CD4-positive, alpha-beta memory T cell (primary cell): ENCODE measurements around the gene MYO5A. TPM values are rescaled to one million over a fixed set of nuclear protein-coding genes. Genes with fewer than 3 reads are reported as not detected.
A peak's percentile ranks its signal among the peaks of the same experiment; 100 is the strongest.
"Not testable (repeated sequence)": the region's sequence is repeated elsewhere in the genome, so short reads cannot be mapped to it uniquely, and the experiment has no call there.

ENCODE experiments used
- CTCF ChIA-PET: fragments of 350-600 bp; sonication (Branson Sonifier 250); formaldehyde crosslinking; loops from one replicate; lab custom pipeline; 2021; ENCODE audit warnings: inconsistent platforms; ENCODE audit not compliant: partially characterized antibody; lab: Charles Lee
- POLR2A ChIA-PET: fragments of 350-600 bp; sonication (Branson Sonifier 250); formaldehyde crosslinking; loops from one replicate; lab custom pipeline; 2021; ENCODE audit not compliant: partially characterized antibody; lab: Charles Lee
- DNase-seq, 5 donors: peaks; one replicate each; pipeline versions ENCODE4 v3.0.0 to v3.0.0-alpha.2; 2020 to 2022; ENCODE audit warnings: mixed read lengths in 1 of 5
- H3K27ac ChIP-seq: one replicate; pipeline ENCODE4 v1.7.0; 2013; ENCODE audit warnings: low read depth, low read length
- H3K27me3 ChIP-seq: 2 replicates; pipeline ENCODE4 v1.7.0; 2013; ENCODE audit warnings: mild to moderate bottlenecking, low read length, moderate library complexity; ENCODE audit not compliant: insufficient read depth
- H3K36me3 ChIP-seq: 2 replicates; pipeline ENCODE4 v1.7.0; 2013; ENCODE audit warnings: mild to moderate bottlenecking, low read length, moderate library complexity; ENCODE audit not compliant: insufficient read depth
- H3K4me1 ChIP-seq: 2 replicates; pipeline ENCODE4 v1.7.0; 2013; ENCODE audit warnings: mild to moderate bottlenecking, low read length, moderate library complexity; ENCODE audit not compliant: insufficient read depth
- H3K4me3 ChIP-seq, 2 donors: one replicate each; pipeline ENCODE4 v1.7.0; 2013; ENCODE audit warnings: low read length in 2 of 2, mild to moderate bottlenecking in 1 of 2
- H3K9me3 ChIP-seq, 2 donors: one replicate each; pipeline ENCODE4 v1.7.0; 2013; ENCODE audit warnings: low read length in 2 of 2, control low read depth in 1 of 2; ENCODE audit not compliant: control insufficient read depth in 1 of 2
- H3K27ac Mint-ChIP-seq, 7 donors: one replicate each; pipeline ENCODE4 v1.8.0; 2020 to 2021; ENCODE audit warnings: mixed read lengths in 7 of 7, mild to moderate bottlenecking in 6 of 7, inconsistent platforms in 3 of 7, moderate library complexity in 3 of 7
- H3K27me3 Mint-ChIP-seq, 2 donors: one replicate each; pipeline ENCODE4 v1.8.0; 2020 to 2021; ENCODE audit warnings: mixed read lengths in 2 of 2
- H3K36me3 Mint-ChIP-seq, 2 donors: one replicate each; pipeline ENCODE4 v1.8.0; 2020 to 2021; ENCODE audit warnings: mixed read lengths in 2 of 2, inconsistent platforms in 1 of 2, mild to moderate bottlenecking in 1 of 2
- H3K4me1 Mint-ChIP-seq, 4 donors: one replicate each; pipeline ENCODE4 v1.8.0; 2020 to 2021; ENCODE audit warnings: mixed read lengths in 4 of 4, mild to moderate bottlenecking in 1 of 4
- H3K4me3 Mint-ChIP-seq, 8 donors: one replicate each; pipeline ENCODE4 v1.8.0; 2020 to 2021; ENCODE audit warnings: mixed read lengths in 8 of 8, mild to moderate bottlenecking in 7 of 8, moderate library complexity in 6 of 8, inconsistent platforms in 3 of 8
- H3K9me3 Mint-ChIP-seq, 8 donors: one replicate each; pipeline ENCODE4 v1.8.0; 2020 to 2021; ENCODE audit warnings: mixed read lengths in 8 of 8, mild to moderate bottlenecking in 5 of 8, inconsistent platforms in 3 of 8, moderate library complexity in 1 of 8
- intact Hi-C: fragments of 100-400 bp; cut with micrococcal nuclease; formaldehyde crosslinking; loops from one replicate; pipeline ENCODE4 v1.15.1; 2023
- polyA plus RNA-seq, 2 donors: library from polyadenylated mRNA; unstranded; fragments of 300-500 nt; fragmentation: Illumina TruSeq; gene quantifications; one replicate each; pipeline ENCODE4 v1.2.3, GENCODE V29; 2021
- total RNA-seq, 2 experiments: library from RNA; stranded (reverse); gene quantifications; one replicate each; pipeline ENCODE4 v1.2.3, GENCODE V29; 2021

MYO5A gene
- total and polyA plus RNA-seq, 4 experiments from 2014 or later, result 3.6 to 43.9 (median 25.6) TPM

- Mint-ChIP-seq H3K36me3 (peaks cover 12 to 16% of the 10 kb centered on the region in 2 donors), H3K4me1 (peaks cover 36 to 59% (median 47%) of the 10 kb centered on the region in 4 donors), H3K4me3 (no peak overlapping the region), H3K27ac (peak overlapping the region in 6 of 7 donors; percentile 36 to 85 (median 60)), H3K9me3 (peaks cover 0 to 16% (median 8%) of the 10 kb centered on the region in 8 donors), H3K27me3 (no peaks in the 10 kb centered on the region)
- ChIA-PET CTCF (interaction anchor here (0.6 to 2.4 kb wide), 18 partner anchors 16 to 271 kb away, joined by 3 to 11 read pairs (median 4); no protein-coding TSS in a partner anchor), POLR2A (interaction anchor here (1.5 to 4.1 kb wide), 6 partner anchors 17 to 268 kb away, joined by 4 to 36 read pairs (median 9); partner anchors contain the start of genes ARPP19 and MYO5A)
- peaks cover 47% of the 10 kb centered on the region for H3K4me1 ChIP-seq
- H3K27ac ChIP-seq, result no peak overlapping the region
- intact Hi-C loops, result loop anchor here (1.0 to 5.0 kb wide), 3 partner anchors 46 to 206 kb away; no protein-coding TSS in a partner anchor
- H3K36me3 ChIP-seq, result no peaks in the 10 kb centered on the region
- H3K9me3 ChIP-seq, result peaks cover 0 to under 1% of the 10 kb centered on the region in 2 donors
- DNase-seq, result no peak
- no peak overlapping the region for H3K4me3 ChIP-seq
- no peaks in the 10 kb centered on the region for H3K27me3 ChIP-seq
These were observed 65.8 kb downstream of the MYO5A start for GRCh38 chr15:52462806-52463360.

GRCh38 chr15:52459701-52460100 is 69.0 kb downstream of the MYO5A start:
- H3K36me3 Mint-ChIP-seq, result peaks cover 18 to 23% of the 10 kb centered on the region in 2 donors
- H3K9me3 Mint-ChIP-seq, result peaks cover 6 to 14% (median 14%) of the 10 kb centered on the region in 8 donors
- intact Hi-C loops, result loop anchor here (5.0 kb wide), 2 partner anchors 42 to 202 kb away; no protein-coding TSS in a partner anchor
- H3K9me3 ChIP-seq, H3K27me3 Mint-ChIP-seq, H3K27me3 ChIP-seq, H3K4me3 ChIP-seq, POLR2A ChIA-PET, H3K27ac ChIP-seq, CTCF ChIA-PET, H3K36me3 ChIP-seq, H3K27ac Mint-ChIP-seq, H3K4me3 Mint-ChIP-seq, DNase-seq: not testable (repeated sequence)
- peaks cover 32 to 64% (median 44%) of the 10 kb centered on the region in 4 donors for H3K4me1 Mint-ChIP-seq
- H3K4me1 ChIP-seq, result peaks cover 24% of the 10 kb centered on the region

- H3K27me3 Mint-ChIP-seq, H3K27me3 ChIP-seq, H3K9me3 ChIP-seq, intact Hi-C loops, H3K4me3 ChIP-seq, H3K27ac ChIP-seq, CTCF ChIA-PET, DNase-seq, H3K36me3 ChIP-seq, H3K4me3 Mint-ChIP-seq, POLR2A ChIA-PET: not testable (repeated sequence)
- H3K4me1 ChIP-seq, result peaks cover 19% of the 10 kb centered on the region
- H3K9me3 Mint-ChIP-seq, result peaks cover 6 to 19% (median 17%) of the 10 kb centered on the region in 8 donors
- H3K36me3 Mint-ChIP-seq, result peaks cover 22 to 25% of the 10 kb centered on the region in 2 donors
- peaks cover 32 to 64% (median 43%) of the 10 kb centered on the region in 4 donors for H3K4me1 Mint-ChIP-seq
- H3K27ac Mint-ChIP-seq, result peak overlapping the region in 3 of 7 donors; percentile 36 to 70 (median 68)
These were observed 69.4 kb downstream of the MYO5A start for GRCh38 chr15:52459265-52459664.

GRCh38 chr15:52448011-52448890 is 80.4 kb downstream of the MYO5A start:
- H3K27ac Mint-ChIP-seq, result peak overlapping the region in 2 of 7 donors; percentile 26 to 58
- H3K27ac ChIP-seq, result no peak overlapping the region

GRCh38 chr15:52445954-52446353 is 82.7 kb downstream of the MYO5A start:
- H3K27ac ChIP-seq, result no peak overlapping the region
- intact Hi-C loops, result no loop called here

More at GRCh38 chr15:52448011-52448890, 80.4 kb downstream of the MYO5A start:
- no peaks in the 10 kb centered on the region for H3K36me3 ChIP-seq
- Mint-ChIP-seq H3K9me3 (peaks cover 0 to 11% (median 2%) of the 10 kb centered on the region in 8 donors), H3K4me3 (no peak overlapping the region), H3K36me3 (peaks cover 4 to 20% of the 10 kb centered on the region in 2 donors), H3K4me1 (peaks cover 42 to 52% (median 47%) of the 10 kb centered on the region in 4 donors), H3K27me3 (no peaks in the 10 kb centered on the region)
- H3K4me1 ChIP-seq, result no peaks in the 10 kb centered on the region
- no peaks in the 10 kb centered on the region for H3K27me3 ChIP-seq
- ChIA-PET POLR2A (no interaction called here), CTCF (no interaction called here)
- no peak overlapping the region for H3K4me3 ChIP-seq
- intact Hi-C loops, result no loop called here
- DNase-seq, result no peak
- no peaks in the 10 kb centered on the region for H3K9me3 ChIP-seq

GRCh38 chr15:52445553-52445952 is 83.1 kb downstream of the MYO5A start:
- no peak overlapping the region for H3K4me3 ChIP-seq
- Mint-ChIP-seq H3K4me1 (peaks cover 40 to 55% (median 49%) of the 10 kb centered on the region in 4 donors), H3K9me3 (no peaks in the 10 kb centered on the region), H3K36me3 (peaks cover 0 to 14% of the 10 kb centered on the region in 2 donors), H3K27ac (peak overlapping the region in 2 of 7 donors; percentile 19 to 44), H3K4me3 (peak overlapping the region in 1 of 8 donors; percentile 20), H3K27me3 (no peaks in the 10 kb centered on the region)
- H3K36me3 ChIP-seq, result no peaks in the 10 kb centered on the region
- no peak overlapping the region for H3K27ac ChIP-seq
- ChIA-PET POLR2A (no interaction called here), CTCF (no interaction called here)
- intact Hi-C loops, result no loop called here
- H3K9me3 ChIP-seq, result no peaks in the 10 kb centered on the region
- no peaks in the 10 kb centered on the region for H3K27me3 ChIP-seq
- H3K4me1 ChIP-seq, result peaks cover 7% of the 10 kb centered on the region
- no peak for DNase-seq

More at GRCh38 chr15:52445954-52446353, 82.7 kb downstream of the MYO5A start:
- POLR2A ChIA-PET, result no interaction called here
- Mint-ChIP-seq H3K4me1 (peaks cover 40 to 53% (median 48%) of the 10 kb centered on the region in 4 donors), H3K27me3 (no peaks in the 10 kb centered on the region), H3K4me3 (no peak overlapping the region), H3K36me3 (peaks cover 0 to 13% of the 10 kb centered on the region in 2 donors), H3K9me3 (no peaks in the 10 kb centered on the region), H3K27ac (peak overlapping the region in 1 of 7 donors; percentile 57)
- CTCF ChIA-PET, result interaction anchor here (0.6 kb wide), 1 partner anchor 176 kb away, joined by 3 read pairs; no protein-coding TSS in a partner anchor
- no peaks in the 10 kb centered on the region for H3K9me3 ChIP-seq
- H3K36me3 ChIP-seq, result no peaks in the 10 kb centered on the region
- no peaks in the 10 kb centered on the region for H3K27me3 ChIP-seq
- DNase-seq, result no peak
- peaks cover 7% of the 10 kb centered on the region for H3K4me1 ChIP-seq
- no peak overlapping the region for H3K4me3 ChIP-seq
